Measurements from ENCODE around the gene CTNNBL1. TPM values are rescaled to one million over a fixed set of nuclear protein-coding genes. Genes with fewer than 3 reads are reported as not detected.

The CTNNBL1 gene
- total RNA-seq, 1 donor from 2014 or later = 30.0 TPM

- no peak overlapping the region for H3K4me3 ChIP-seq (ENCODE audit: low read depth, low read length)
- peaks cover 2% of the 10 kb centered on the region for H3K36me3 ChIP-seq (ENCODE audit: control insufficient read depth, insufficient read depth, low read length)
- no peak for DNase-seq (ENCODE audit: low read depth)
- no peak for TF ChIP-seq CTCF (IDR thresholded peaks at IDR 0.05; ENCODE audit: insufficient read depth, low read length, severe bottlenecking)
- no peak for FAIRE-seq
- H3K27me3 ChIP-seq (ENCODE audit: control insufficient read depth, insufficient read depth, low read length) = no peaks in the 10 kb centered on the region
Observed at GRCh38 chr20:37770908-37771307, 77.1 kb downstream of the CTNNBL1 start.

GRCh38 chr20:37773291-37773826, 79.5 kb downstream of the CTNNBL1 start:
- Histone ChIP-seq H3K4me3 (ENCODE audit: low read depth, low read length) (no peak overlapping the region), H3K36me3 (ENCODE audit: control insufficient read depth, insufficient read depth, low read length) (no peaks in the 10 kb centered on the region), H3K27me3 (ENCODE audit: control insufficient read depth, insufficient read depth, low read length) (no peaks in the 10 kb centered on the region)
- TF ChIP-seq CTCF (IDR thresholded peaks at IDR 0.05; ENCODE audit: insufficient read depth, low read length, severe bottlenecking) = no peak
- FAIRE-seq = no peak
- DNase-seq (ENCODE audit: low read depth) = no peak

GRCh38 chr20:37774156-37774555, 80.3 kb downstream of the CTNNBL1 start:
- no peak for FAIRE-seq
- no peak for TF ChIP-seq CTCF (IDR thresholded peaks at IDR 0.05; ENCODE audit: insufficient read depth, low read length, severe bottlenecking)
- H3K36me3 ChIP-seq (ENCODE audit: control insufficient read depth, insufficient read depth, low read length) = peaks cover 2% of the 10 kb centered on the region

GRCh38 chr20:37775200-37775599, 81.4 kb downstream of the CTNNBL1 start:
- no peak overlapping the region for H3K4me3 ChIP-seq (ENCODE audit: low read depth, low read length)
- H3K27me3 ChIP-seq (ENCODE audit: control insufficient read depth, insufficient read depth, low read length) = no peaks in the 10 kb centered on the region
- no peak for TF ChIP-seq CTCF (IDR thresholded peaks at IDR 0.05; ENCODE audit: insufficient read depth, low read length, severe bottlenecking)
- FAIRE-seq (no peak), DNase-seq (ENCODE audit: low read depth) (no peak)
- peaks cover 2% of the 10 kb centered on the region for H3K36me3 ChIP-seq (ENCODE audit: control insufficient read depth, insufficient read depth, low read length)

More at GRCh38 chr20:37774156-37774555, 80.3 kb downstream of the CTNNBL1 start:
- Histone ChIP-seq H3K4me3 (ENCODE audit: low read depth, low read length) (no peak overlapping the region), H3K27me3 (ENCODE audit: control insufficient read depth, insufficient read depth, low read length) (no peaks in the 10 kb centered on the region)
- DNase-seq (ENCODE audit: low read depth) = no peak

- H3K36me3 ChIP-seq (ENCODE audit: control insufficient read depth, insufficient read depth, low read length) = peaks cover 2% of the 10 kb centered on the region
- H3K4me3 ChIP-seq (ENCODE audit: low read depth, low read length) = no peak overlapping the region
- no peak for DNase-seq (ENCODE audit: low read depth)
- FAIRE-seq = no peak
- no peaks in the 10 kb centered on the region for H3K27me3 ChIP-seq (ENCODE audit: control insufficient read depth, insufficient read depth, low read length)
- no peak for TF ChIP-seq CTCF (IDR thresholded peaks at IDR 0.05; ENCODE audit: insufficient read depth, low read length, severe bottlenecking)
Observed at GRCh38 chr20:37776049-37776448, 82.2 kb downstream of the CTNNBL1 start.

GRCh38 chr20:37776526-37776925, 82.7 kb downstream of the CTNNBL1 start:
- no peaks in the 10 kb centered on the region for H3K27me3 ChIP-seq (ENCODE audit: control insufficient read depth, insufficient read depth, low read length)

More at GRCh38 chr20:37776526-37776925, 82.7 kb downstream of the CTNNBL1 start:
- TF ChIP-seq CTCF (IDR thresholded peaks at IDR 0.05; ENCODE audit: insufficient read depth, low read length, severe bottlenecking) = no peak
- Histone ChIP-seq H3K4me3 (ENCODE audit: low read depth, low read length) (no peak overlapping the region), H3K36me3 (ENCODE audit: control insufficient read depth, insufficient read depth, low read length) (peaks cover 2% of the 10 kb centered on the region)
- no peak for DNase-seq (ENCODE audit: low read depth)
- no peak for FAIRE-seq

All from bronchial epithelial cell (primary cell).